ENCODE data around the gene EPHA2.
"Not testable (repeated sequence)": the region's sequence is repeated elsewhere in the genome, so short reads cannot be mapped to it uniquely, and the experiment has no call there.

The EPHA2 gene

GRCh38 chr1:16199700-16200099 lies 43.8 kb upstream of the EPHA2 start:
- H3K27me3 ChIP-seq (ENCODE audit: insufficient read depth, low read length, poor library complexity): no peaks in the 10 kb centered on the region
- no peaks in the 10 kb centered on the region for H3K9me3 ChIP-seq (ENCODE audit: insufficient read depth, low read length, severe bottlenecking)
- no peaks in the 10 kb centered on the region for H4K20me1 ChIP-seq (ENCODE audit: insufficient read depth, low read length)
- ATAC-seq (ENCODE audit: insufficient read depth, low read depth): no peak
- no peak overlapping the region for H3K4me3 ChIP-seq (ENCODE audit: low read depth in 1 of 2, low read length in 2 of 2)
- no peaks in the 10 kb centered on the region for H3K4me1 ChIP-seq (ENCODE audit: insufficient read depth, low read length)
- no peak for DNase-seq
- H3K79me2 ChIP-seq (ENCODE audit: insufficient read depth, low read length): no peaks in the 10 kb centered on the region
- TF ChIP-seq, protein P1, sequence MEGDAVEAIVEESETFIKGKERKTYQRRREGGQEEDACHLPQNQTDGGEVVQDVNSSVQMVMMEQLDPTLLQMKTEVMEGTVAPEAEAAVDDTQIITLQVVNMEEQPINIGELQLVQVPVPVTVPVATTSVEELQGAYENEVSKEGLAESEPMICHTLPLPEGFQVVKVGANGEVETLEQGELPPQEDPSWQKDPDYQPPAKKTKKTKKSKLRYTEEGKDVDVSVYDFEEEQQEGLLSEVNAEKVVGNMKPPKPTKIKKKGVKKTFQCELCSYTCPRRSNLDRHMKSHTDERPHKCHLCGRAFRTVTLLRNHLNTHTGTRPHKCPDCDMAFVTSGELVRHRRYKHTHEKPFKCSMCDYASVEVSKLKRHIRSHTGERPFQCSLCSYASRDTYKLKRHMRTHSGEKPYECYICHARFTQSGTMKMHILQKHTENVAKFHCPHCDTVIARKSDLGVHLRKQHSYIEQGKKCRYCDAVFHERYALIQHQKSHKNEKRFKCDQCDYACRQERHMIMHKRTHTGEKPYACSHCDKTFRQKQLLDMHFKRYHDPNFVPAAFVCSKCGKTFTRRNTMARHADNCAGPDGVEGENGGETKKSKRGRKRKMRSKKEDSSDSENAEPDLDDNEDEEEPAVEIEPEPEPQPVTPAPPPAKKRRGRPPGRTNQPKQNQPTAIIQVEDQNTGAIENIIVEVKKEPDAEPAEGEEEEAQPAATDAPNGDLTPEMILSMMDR (IDR thresholded peaks at IDR 0.05; ENCODE audit: borderline replicate concordance, extremely low read depth, low read length, poor library complexity, severe bottlenecking): no peak
- no peak for TF ChIP-seq EZH2 (IDR thresholded peaks at IDR 0.05; ENCODE audit: borderline replicate concordance, low read depth, low read length, severe bottlenecking)
- no peak overlapping the region for H2AFZ ChIP-seq (ENCODE audit: low read depth, low read length)
- H3K9ac ChIP-seq (ENCODE audit: low read depth, low read length): no peak overlapping the region
- H3K36me3 ChIP-seq (ENCODE audit: insufficient read depth, low read length): peaks cover 3% of the 10 kb centered on the region; the same call in 1 of the 2 replicates
- H3K27ac ChIP-seq (ENCODE audit: low read length): no peak overlapping the region
- H3K4me2 ChIP-seq (ENCODE audit: insufficient read depth, low read length): no peak overlapping the region

GRCh38 chr1:16199157-16199501 lies 43.3 kb upstream of the EPHA2 start:
- Histone ChIP-seq H3K27me3 (ENCODE audit: insufficient read depth, low read length, poor library complexity) (no peaks in the 10 kb centered on the region), H3K27ac (ENCODE audit: low read length) (no peak overlapping the region), H3K4me1 (ENCODE audit: insufficient read depth, low read length) (no peaks in the 10 kb centered on the region), H3K9ac (ENCODE audit: low read depth, low read length) (no peak overlapping the region), H3K4me3 (ENCODE audit: low read depth in 1 of 2, low read length in 2 of 2) (no peak overlapping the region), H3K36me3 (ENCODE audit: insufficient read depth, low read length) (peaks cover 3% of the 10 kb centered on the region; the same call in 1 of the 2 replicates), H3K4me2 (ENCODE audit: insufficient read depth, low read length) (no peak overlapping the region), H4K20me1 (ENCODE audit: insufficient read depth, low read length) (no peaks in the 10 kb centered on the region), H3K79me2 (ENCODE audit: insufficient read depth, low read length) (no peaks in the 10 kb centered on the region), H3K9me3 (ENCODE audit: insufficient read depth, low read length, severe bottlenecking) (no peaks in the 10 kb centered on the region), H2AFZ (ENCODE audit: low read depth, low read length) (no peak overlapping the region)
- no peak for TF ChIP-seq EZH2 (IDR thresholded peaks at IDR 0.05; ENCODE audit: borderline replicate concordance, low read depth, low read length, severe bottlenecking)
- DNase-seq (no peak), ATAC-seq (ENCODE audit: insufficient read depth, low read depth) (no peak)

DNA sequence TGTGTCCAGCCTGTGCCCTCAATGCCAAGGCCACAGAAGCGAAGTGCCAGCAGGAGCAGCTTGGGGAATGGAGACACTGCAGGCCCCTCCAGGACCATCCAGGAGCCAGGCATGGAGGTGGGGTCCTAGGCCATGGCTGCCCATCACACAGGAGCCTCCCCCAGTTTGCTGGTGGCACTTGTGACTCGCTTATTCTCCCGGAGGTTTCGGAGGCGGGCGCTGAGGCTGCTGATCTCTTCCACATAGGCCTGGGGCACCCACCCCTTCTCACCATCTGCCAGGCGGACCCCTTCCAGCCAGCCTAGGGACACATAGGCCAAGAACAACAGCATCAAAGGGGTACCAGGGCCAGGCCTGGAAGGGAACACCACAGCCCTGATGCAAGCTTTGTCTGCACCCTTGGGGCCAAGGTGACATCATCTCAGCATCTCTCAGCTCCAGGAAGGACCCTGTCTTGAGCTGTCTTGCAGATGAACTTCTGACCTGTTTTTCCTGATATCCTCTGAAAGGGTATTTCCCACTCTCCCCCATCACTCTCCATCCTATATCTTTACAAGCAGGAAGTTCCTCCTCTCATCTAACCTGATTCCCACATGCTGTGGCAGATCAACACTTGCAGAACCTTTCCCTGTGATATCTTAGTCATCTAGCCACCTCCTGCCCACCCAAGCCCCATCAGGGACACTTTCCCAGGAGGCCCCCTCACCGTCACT lies 42.7 kb upstream of the EPHA2 start:
- Histone ChIP-seq H3K9me3 (ENCODE audit: insufficient read depth, low read length, severe bottlenecking) (no peaks in the 10 kb centered on the region), H3K36me3 (ENCODE audit: insufficient read depth, low read length) (peaks cover 3% of the 10 kb centered on the region; the same call in 1 of the 2 replicates), H3K27ac (ENCODE audit: low read length) (no peak overlapping the region), H4K20me1 (ENCODE audit: insufficient read depth, low read length) (no peaks in the 10 kb centered on the region), H3K79me2 (ENCODE audit: insufficient read depth, low read length) (no peaks in the 10 kb centered on the region), H3K4me3 (ENCODE audit: low read depth in 1 of 2, low read length in 2 of 2) (no peak overlapping the region), H3K4me1 (ENCODE audit: insufficient read depth, low read length) (no peaks in the 10 kb centered on the region), H3K9ac (ENCODE audit: low read depth, low read length) (no peak overlapping the region), H3K4me2 (ENCODE audit: insufficient read depth, low read length) (no peak overlapping the region), H2AFZ (ENCODE audit: low read depth, low read length) (no peak overlapping the region), H3K27me3 (ENCODE audit: insufficient read depth, low read length, poor library complexity) (no peaks in the 10 kb centered on the region)
- ATAC-seq (ENCODE audit: insufficient read depth, low read depth): no peak
- DNase-seq: no peak
- TF ChIP-seq, protein P1 (IDR thresholded peaks at IDR 0.05; ENCODE audit: borderline replicate concordance, extremely low read depth, low read length, poor library complexity, severe bottlenecking): no peak
- no peak for TF ChIP-seq EZH2 (IDR thresholded peaks at IDR 0.05; ENCODE audit: borderline replicate concordance, low read depth, low read length, severe bottlenecking)

DNA sequence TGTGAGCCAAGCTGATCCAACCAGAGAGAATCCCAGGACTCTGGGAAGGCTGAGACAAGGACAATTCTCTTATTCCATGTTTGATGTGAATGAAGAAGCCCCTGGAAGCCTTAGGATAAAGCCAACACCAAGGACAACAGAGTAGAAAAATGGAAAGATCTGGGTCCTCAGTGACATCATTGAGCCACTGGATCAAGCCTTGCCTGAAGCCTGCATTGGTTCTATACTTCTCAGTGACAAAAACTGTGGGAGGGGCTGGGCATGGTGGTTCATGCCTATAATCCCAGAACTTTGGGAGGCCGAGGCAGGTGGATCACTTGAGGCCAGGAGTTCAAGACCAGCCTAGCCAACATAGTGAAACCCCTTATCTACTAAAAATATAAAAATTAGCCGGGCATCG lies 41.0 kb upstream of the EPHA2 start:
- TF ChIP-seq, protein P1 (IDR thresholded peaks at IDR 0.05; ENCODE audit: borderline replicate concordance, extremely low read depth, low read length, poor library complexity, severe bottlenecking): no peak
- TF ChIP-seq EZH2 (IDR thresholded peaks at IDR 0.05; ENCODE audit: borderline replicate concordance, low read depth, low read length, severe bottlenecking): no peak
- Histone ChIP-seq H3K9me3 (ENCODE audit: insufficient read depth, low read length, severe bottlenecking) (no peaks in the 10 kb centered on the region), H3K79me2 (ENCODE audit: insufficient read depth, low read length) (no peaks in the 10 kb centered on the region), H4K20me1 (ENCODE audit: insufficient read depth, low read length) (no peaks in the 10 kb centered on the region), H3K4me1 (ENCODE audit: insufficient read depth, low read length) (no peaks in the 10 kb centered on the region), H3K27me3 (ENCODE audit: insufficient read depth, low read length, poor library complexity) (no peaks in the 10 kb centered on the region), H3K4me3 (ENCODE audit: low read depth in 1 of 2, low read length in 2 of 2) (no peak overlapping the region), H3K36me3 (ENCODE audit: insufficient read depth, low read length) (peaks cover 3% of the 10 kb centered on the region; the same call in 1 of the 2 replicates), H3K27ac (ENCODE audit: low read length) (no peak overlapping the region), H2AFZ (ENCODE audit: low read depth, low read length) (no peak overlapping the region), H3K9ac (ENCODE audit: low read depth, low read length) (no peak overlapping the region), H3K4me2 (ENCODE audit: insufficient read depth, low read length) (no peak overlapping the region)
- ATAC-seq (ENCODE audit: insufficient read depth, low read depth): no peak
- no peak for DNase-seq

- H3K27me3 ChIP-seq (ENCODE audit: insufficient read depth, low read length, poor library complexity); DNase-seq; H3K4me3 ChIP-seq (ENCODE audit: low read depth in 1 of 2, low read length in 2 of 2); H4K20me1 ChIP-seq (ENCODE audit: insufficient read depth, low read length); H3K4me1 ChIP-seq (ENCODE audit: insufficient read depth, low read length); ATAC-seq (ENCODE audit: insufficient read depth, low read depth); H3K9me3 ChIP-seq (ENCODE audit: insufficient read depth, low read length, severe bottlenecking); H3K4me2 ChIP-seq (ENCODE audit: insufficient read depth, low read length); H3K9ac ChIP-seq (ENCODE audit: low read depth, low read length); H3K36me3 ChIP-seq (ENCODE audit: insufficient read depth, low read length); H3K27ac ChIP-seq (ENCODE audit: low read length); H3K79me2 ChIP-seq (ENCODE audit: insufficient read depth, low read length); H2AFZ ChIP-seq (ENCODE audit: low read depth, low read length): not testable (repeated sequence)
These were observed 40.3 kb upstream of the EPHA2 start for GRCh38 chr1:16196139-16196538.

Measured in DND-41 (cell line).